Raji (cell line): ENCODE results near the gene DNMBP.

ENCODE experiments used
- POLR2A ChIP-seq: IDR thresholded peaks from 2 replicates; pipeline ENCODE4 v1.6.1; 2011; ENCODE audit warnings: low read depth, low read length, control low read depth; ENCODE audit not compliant: insufficient read depth

Gene DNMBP

DNA sequence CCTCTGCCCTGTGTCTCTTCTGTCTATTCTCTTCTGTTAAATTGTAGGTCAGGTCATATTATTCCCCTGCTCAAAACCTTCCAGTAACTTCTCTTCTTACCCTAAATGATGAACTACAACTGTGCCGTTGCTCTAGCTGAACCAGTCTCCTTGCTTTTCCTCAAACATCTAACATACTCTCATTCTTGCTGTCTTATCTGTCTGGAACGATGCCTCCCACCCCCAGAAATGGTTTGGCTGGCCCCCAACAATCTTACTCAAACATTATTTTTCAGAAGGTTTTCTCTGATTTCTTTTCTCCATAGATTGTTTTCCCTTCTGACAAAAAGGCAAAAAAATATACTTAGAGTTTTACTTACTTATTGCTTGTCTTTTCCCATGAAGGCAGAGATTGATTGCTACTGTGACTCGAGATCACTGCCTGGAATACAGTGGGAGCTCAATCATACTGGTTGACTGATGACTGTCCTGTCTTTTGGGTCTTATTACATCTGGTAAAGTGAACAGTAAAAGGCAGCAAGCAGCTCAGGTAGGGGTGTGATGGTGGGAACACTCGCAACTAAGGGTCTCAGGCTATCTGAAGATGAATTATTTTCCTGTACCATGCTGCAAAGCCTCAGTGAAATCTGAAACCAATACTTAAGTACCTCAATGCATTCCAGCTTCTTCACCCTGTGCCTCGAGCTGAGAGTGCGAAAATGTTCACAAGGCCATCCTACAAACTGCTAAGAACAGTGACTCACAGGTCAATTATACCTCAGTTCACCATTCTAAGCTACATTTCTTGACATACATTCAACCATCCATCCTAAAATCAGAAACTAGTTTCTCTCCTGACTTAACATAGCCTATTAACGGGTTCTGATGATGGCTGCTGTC is 67.6 kb downstream of the DNMBP start:
- TF ChIP-seq POLR2A: no peak

GRCh38 chr10:99938563-99938962 is 71.2 kb downstream of the DNMBP start:
- no peak for TF ChIP-seq POLR2A

DNA sequence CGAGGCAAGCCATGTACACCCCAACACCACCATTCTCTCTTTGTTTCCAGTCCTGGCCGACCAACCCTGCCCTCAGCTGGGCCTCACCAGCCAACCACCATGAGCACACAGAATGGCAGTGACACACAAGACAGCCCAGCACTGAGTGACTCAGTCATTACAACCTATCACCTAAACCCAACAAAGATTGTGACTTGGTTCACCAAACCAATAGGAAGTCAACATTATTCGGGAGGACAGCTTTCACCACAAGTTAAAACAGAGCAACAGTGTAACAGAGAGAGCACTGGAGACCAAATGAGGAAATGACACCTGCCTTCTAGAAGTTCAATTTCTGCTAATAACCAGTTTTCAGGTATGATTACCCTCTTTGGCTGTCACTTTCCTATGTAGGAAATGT is 72.1 kb downstream of the DNMBP start:
- no peak for TF ChIP-seq POLR2A

- TF ChIP-seq POLR2A: no peak
These were observed 78.8 kb downstream of the DNMBP start for GRCh38 chr10:99930731-99931550.

DNA sequence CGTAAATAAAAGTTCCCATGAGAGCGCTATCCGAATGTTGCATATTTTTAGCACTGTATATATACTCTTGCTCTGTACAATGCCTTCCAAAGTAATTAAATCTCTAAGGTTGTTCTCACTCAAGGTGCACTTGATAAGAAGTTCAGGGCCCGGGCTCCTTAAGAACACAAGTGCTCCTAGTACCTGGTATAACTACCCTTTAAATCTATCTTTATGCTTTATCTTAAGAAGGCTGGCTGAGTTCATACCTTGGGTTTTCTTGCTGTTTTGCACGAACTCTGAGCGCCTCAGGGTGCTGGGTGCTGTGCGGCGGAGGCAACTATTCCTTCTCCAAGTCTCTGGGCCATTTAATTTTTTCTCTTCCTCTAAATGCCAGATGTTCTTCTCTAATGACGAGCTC is 80.4 kb downstream of the DNMBP start:
- no peak for TF ChIP-seq POLR2A

DNA sequence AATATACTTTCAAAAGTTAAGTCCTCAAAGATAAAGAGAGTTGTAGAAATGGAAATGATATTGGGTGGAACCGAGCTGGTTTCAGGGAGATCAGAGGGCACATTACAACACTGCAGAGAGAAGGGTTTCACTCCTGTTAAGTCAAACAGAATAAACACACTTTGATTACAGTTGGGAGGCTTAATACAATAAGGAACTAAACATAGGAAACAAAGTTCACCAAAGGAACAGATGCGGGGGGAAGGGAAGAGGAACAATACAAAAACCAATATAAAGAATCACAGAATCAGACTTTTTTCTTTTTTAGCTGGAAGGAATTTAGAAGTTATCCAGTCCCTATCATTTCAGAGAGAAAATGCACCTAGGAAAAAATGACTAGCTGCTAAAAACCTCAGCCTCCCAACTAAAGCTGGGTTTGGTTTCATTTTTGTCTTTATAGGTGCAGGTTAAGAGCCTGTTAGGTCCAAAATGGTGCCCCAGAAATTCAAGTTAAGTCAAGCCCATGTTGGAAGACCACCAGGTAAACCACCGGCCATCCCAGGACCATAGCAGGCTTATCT is 81.9 kb downstream of the DNMBP start:
- TF ChIP-seq POLR2A: no peak

DNA sequence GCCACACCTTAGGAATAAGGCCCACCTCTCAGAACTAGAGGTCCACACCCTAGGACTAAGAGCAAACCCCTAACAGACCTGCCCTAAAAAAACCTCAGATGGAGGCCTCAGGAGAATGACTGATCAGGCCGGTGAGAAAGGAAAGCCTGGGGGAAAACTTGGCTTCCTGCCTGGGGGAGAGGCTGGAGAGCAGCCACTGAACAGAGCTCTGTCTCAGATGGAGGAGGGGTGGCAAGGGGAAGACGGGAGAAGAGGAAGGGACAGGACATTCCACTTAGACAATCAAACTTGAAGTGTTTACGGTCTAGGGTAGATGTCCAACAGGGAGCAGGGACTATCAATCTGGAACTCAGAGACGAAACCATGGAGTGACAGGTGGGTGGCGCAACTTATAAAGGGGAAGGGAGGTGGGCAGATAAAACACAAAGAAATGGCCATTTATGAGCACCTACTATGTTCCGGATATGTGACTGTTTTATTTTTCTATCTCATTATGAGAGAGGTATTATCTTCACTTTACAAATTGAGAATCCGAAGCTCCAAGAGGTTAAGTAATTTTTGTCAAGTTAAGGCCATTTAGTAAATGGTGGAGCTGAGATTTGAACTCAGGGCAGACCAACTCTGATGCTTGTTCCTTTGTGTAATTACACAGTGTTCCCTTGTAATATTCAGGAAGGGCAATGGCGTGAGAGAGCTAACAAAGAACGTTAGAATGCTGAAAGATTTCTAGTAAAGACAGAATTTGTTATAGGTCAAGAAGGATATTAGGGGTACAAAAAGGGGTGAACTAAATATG is 82.6 kb downstream of the DNMBP start:
- TF ChIP-seq POLR2A: no peak

DNA sequence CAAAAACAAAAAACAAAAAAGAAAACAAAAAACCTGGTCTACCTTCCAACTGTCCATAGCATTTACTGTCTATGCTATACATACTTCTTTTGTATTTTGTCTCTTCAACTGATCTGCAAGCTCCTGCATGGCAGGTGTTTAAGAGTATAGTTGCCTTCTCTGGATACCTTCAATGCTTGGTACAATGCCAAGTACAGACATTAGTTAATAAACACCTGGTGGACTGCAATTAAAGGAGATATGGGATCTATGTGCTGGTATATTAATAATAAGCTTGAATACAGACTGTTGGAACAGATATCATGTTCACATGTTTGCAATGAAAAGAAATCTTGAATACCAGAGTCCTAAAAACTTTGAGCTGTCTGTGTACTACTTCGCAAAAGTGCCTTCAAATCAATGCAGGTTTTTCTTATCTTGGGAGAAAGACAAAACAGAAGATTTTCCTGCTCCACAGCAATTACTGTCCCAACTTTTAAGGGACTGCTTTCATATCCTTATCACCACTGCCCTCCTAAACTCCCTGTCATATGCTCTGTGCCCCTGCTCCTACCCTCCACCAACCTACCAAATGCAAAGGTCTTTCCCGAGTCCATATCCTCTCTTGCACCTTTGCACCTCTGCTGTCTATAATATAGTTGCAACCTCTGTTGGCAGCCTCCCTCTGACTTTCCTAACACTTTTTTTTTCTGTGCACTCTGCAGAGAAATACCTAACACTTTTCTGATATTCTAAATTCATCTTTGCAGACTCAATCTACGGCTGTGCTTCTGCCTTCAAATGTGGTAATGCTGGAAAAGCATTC is 85.1 kb downstream of the DNMBP start:
- TF ChIP-seq POLR2A: no peak

DNA sequence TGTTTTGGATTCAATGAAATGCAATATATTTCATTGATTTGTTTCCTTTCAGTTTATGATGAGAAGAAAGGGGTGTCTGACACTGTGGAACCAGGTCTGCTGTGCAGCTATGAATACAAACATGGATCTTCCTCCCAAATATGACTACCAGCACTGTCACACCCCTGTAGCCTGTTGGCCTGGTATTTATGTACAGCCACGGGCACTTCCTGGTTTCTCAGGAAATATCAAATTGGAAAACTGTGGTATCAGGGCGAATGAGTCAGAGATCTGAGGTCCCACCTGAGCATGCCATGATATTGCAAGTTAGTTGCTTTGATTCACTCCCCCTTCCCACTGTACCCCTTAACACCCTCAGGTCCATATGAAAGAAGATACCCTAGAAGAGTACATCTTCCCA is 87.8 kb downstream of the DNMBP start:
- no peak for TF ChIP-seq POLR2A

- TF ChIP-seq POLR2A: no peak
These were observed 88.8 kb downstream of the DNMBP start for GRCh38 chr10:99920901-99921300.

DNA sequence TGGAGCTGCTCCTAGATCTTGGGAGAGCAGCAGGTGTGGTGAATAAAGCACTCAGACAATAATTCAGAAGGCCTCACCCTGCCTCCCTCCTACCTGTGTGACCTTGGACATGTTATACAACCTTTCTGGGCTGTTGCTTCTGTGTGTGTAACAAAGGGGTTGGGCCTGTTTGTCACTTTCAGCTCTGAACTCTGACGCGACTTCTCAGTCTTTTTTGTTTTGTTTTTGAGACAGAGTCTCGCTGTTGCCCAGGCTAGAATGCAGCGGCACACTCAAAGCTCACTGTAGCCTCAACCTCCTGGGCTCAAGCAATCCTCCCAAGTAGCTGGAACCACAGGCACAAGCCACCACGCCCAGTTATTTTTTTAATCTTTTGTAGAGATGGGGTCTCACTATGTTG is 89.3 kb downstream of the DNMBP start:
- TF ChIP-seq POLR2A: no peak

DNA sequence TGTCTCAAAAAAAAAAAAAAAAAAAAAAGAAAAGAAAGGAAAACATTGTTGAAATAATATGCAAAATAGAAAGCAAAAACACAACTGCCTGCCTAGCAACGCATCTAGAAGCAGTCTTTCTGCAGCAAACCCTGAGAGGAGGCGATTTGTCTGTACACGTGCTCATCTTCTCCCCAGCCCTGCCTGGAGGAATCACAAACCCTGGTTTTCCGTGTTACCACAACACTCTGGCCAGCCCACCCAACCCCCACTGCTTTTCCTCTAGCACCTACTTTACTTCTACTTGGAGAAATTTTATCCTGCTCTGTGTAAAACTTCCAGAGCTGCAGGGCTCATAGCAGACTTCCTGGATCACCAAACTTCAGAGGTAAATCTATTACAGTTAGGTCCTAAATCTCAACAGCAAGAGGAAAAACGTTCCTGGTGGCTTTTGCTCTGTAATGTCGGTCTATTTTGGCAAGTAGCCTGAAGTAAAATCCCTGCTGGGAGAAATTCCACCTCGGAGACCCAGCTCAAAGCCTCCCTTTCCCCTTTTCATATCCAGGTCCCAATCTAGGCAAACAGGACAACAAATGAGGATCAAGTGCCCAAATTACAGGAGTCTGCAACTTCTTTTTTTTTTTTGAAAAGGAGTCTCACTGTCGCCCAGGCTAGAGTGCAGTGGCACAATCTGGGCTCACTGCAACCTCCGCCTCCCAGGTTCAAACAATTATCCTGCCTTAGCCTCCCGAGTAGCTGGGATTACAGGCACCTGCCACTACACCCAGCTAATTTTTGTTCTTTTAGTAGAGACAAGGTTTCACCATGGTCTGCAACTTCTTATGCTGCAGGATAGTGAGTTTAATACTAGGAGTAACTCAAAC is 91.6 kb downstream of the DNMBP start:
- no peak for TF ChIP-seq POLR2A

DNA sequence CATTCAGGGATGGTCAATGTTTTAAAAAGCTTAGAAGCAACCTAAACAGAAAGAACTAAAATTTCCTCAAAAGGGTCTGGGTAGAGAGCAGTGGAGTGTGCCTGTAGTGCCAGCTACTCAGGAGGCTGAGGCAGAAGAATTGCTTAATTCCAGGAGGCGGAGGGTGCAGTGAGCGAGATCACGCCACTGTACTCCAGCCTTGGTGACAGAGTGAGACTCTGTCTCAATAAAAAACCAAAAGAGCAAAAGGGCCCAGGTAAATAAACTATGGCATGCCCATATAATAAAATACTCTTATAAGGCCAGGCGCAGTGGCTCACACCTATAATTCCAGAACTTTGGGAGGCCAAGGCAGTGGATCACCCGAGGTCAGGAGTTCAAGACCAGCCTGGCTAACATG is 93.0 kb downstream of the DNMBP start:
- no peak for TF ChIP-seq POLR2A

GRCh38 chr10:99915414-99915813 is 94.3 kb downstream of the DNMBP start:
- no peak for TF ChIP-seq POLR2A

DNA sequence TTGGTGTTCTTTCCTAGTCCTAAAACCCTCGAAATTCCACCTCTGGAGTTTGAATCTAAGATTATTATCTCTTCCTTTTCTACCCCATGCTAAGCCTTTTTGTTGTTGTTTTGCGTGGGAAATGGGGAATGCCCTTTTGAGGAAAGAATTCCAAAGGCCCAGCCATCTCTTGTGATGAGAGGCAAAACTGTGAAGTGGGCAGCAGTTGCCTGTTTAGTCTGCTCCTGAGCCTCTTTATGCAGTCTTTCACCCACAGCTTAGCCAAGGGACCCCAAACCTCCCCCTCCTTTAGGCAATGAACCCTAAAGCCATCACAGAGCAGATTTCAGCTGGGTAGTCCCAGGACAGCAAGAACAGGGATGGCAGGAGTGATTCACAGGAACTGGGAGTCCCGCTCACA is 95.5 kb downstream of the DNMBP start:
- no peak for TF ChIP-seq POLR2A
